PC-9 (cell line): ENCODE results near the gene ZNF555. TPM values are rescaled to one million over a fixed set of nuclear protein-coding genes. Genes with fewer than 3 reads are reported as not detected.

Experiments used
- BruUV-seq: library from RNA; stranded (reverse); fragments of 400-500 nt; replicated peaks from 2 replicates; lab custom pipeline; 2021; lab: Mats Ljungman, UMichigan
- CTCF ChIA-PET: fragments of 300-600 bp; sonication (Branson Sonifier 250); formaldehyde crosslinking; loops from one replicate; lab custom pipeline; 2022; ENCODE audit warnings: antibody characterized with exemption; lab: Charles Lee
- POLR2A ChIA-PET: fragments of 300-600 bp; sonication (Branson Sonifier 250); formaldehyde crosslinking; loops from one replicate; lab custom pipeline; 2022; ENCODE audit warnings: antibody characterized with exemption; ENCODE audit not compliant: unreplicated experiment; lab: Charles Lee
- DNase-seq, 2 experiments: peaks; one replicate each; pipeline versions ENCODE4 v3.0.0 to v3.0.0-alpha.2; 2015 to 2022; ENCODE audit warnings: mixed read lengths in 1 of 2
- H2AFZ ChIP-seq: fragments of 200-600 bp; sonication (generic); 2 replicates; pipeline ENCODE4 v1.8.1; 2017; ENCODE audit warnings: antibody characterized with exemption
- H3F3A ChIP-seq: fragments of 200-600 bp; sonication (generic); 2 replicates; pipeline ENCODE4 v1.8.1; 2017; ENCODE audit warnings: antibody characterized with exemption, mild to moderate bottlenecking, low read depth; ENCODE audit not compliant: insufficient read depth
- H3K27ac ChIP-seq: fragments of 200-600 bp; sonication (generic); 2 replicates; pipeline ENCODE4 v1.6.1; 2016; ENCODE audit warnings: mixed run types
- H3K27me3 ChIP-seq: fragments of 200-600 bp; sonication (generic); 2 replicates; pipeline ENCODE4 v1.6.1; 2016; ENCODE audit warnings: low read depth, mixed run types; ENCODE audit not compliant: insufficient read depth
- H3K36me3 ChIP-seq: fragments of 200-600 bp; sonication (generic); 2 replicates; pipeline ENCODE4 v1.6.1; 2016; ENCODE audit warnings: low read depth, mixed run types
- H3K4me1 ChIP-seq: fragments of 200-600 bp; sonication (generic); replicated peaks from 2 replicates; pipeline ENCODE4 v1.6.1; 2016; ENCODE audit warnings: mixed run types; ENCODE audit not compliant: insufficient read depth
- H3K4me2 ChIP-seq: fragments of 200-600 bp; sonication (generic); 2 replicates; pipeline ENCODE4 v1.6.1; 2017; ENCODE audit warnings: mixed run types
- H3K4me3 ChIP-seq: fragments of 200-600 bp; sonication (generic); 2 replicates; pipeline ENCODE4 v1.6.1; 2016; ENCODE audit warnings: mixed run types
- H3K79me2 ChIP-seq: fragments of 200-600 bp; sonication (generic); 2 replicates; pipeline ENCODE4 v1.6.1; 2017; ENCODE audit warnings: low read depth, mixed run types
- H3K9me2 ChIP-seq: fragments of 200-600 bp; sonication (generic); 2 replicates; pipeline ENCODE4 v1.8.1; 2017; ENCODE audit warnings: mild to moderate bottlenecking; ENCODE audit not compliant: insufficient read depth
- H3K9me3 ChIP-seq: fragments of 200-600 bp; sonication (generic); 2 replicates; pipeline ENCODE4 v1.8.1; 2016; ENCODE audit warnings: low read depth; ENCODE audit not compliant: insufficient read depth
- H4K20me1 ChIP-seq: fragments of 200-600 bp; sonication (generic); 2 replicates; pipeline ENCODE4 v1.8.1; 2017; ENCODE audit not compliant: insufficient read depth
- CTCF ChIP-seq: fragments of 200-600 bp; sonication (generic); conservative IDR thresholded peaks from 2 replicates; pipeline ENCODE4 v1.6.1; 2017; ENCODE audit warnings: mixed run types, antibody characterized with exemption, mild to moderate bottlenecking, moderate library complexity
- EZH2 ChIP-seq: fragments of 200-600 bp; sonication (generic); IDR thresholded peaks from 2 replicates; pipeline ENCODE4 v1.8.0; 2017; ENCODE audit warnings: antibody characterized with exemption, low read depth
- intact Hi-C: fragments of 100-400 bp; cut with micrococcal nuclease; formaldehyde crosslinking; loops from one replicate; pipeline ENCODE4 v1.10.0; 2022; ENCODE audit not compliant: unreplicated experiment
- total RNA-seq: library from RNA; stranded (reverse); gene quantifications from 2 replicates; pipeline ENCODE4 v1.2.3, GENCODE V29; 2021

Gene ZNF555
- total RNA-seq, 1 experiment from 2014 or later = 2.2 TPM

GRCh38 chr19:2819540-2820111 is 21.6 kb upstream of the ZNF555 start, which contains the start of gene ZNF554:
ZNF554 (plus strand) TSS chr19:2819868; CDS start chr19:2820072, 204 bp downstream.
- no peaks in the 10 kb centered on the region for H3K9me3 ChIP-seq
- no peak within 1 kb of the TSS; the same call in 1 of the 2 replicates for H3K27ac ChIP-seq
- no peaks in the 10 kb centered on the region for H3K4me1 ChIP-seq
- TF ChIP-seq EZH2 (no peak), CTCF (peak; percentile 81)
- CTCF ChIA-PET = no interaction called here
- H3K27me3 ChIP-seq = no peaks in the 10 kb centered on the region
- no peaks in the 10 kb centered on the region for H3K36me3 ChIP-seq
- no peaks in the 10 kb centered on the region for H4K20me1 ChIP-seq
- no peaks in the 10 kb centered on the region for H3K9me2 ChIP-seq
- no TSS peak for BruUV-seq
- DNase-seq = peak; percentile 77 to 89
- H3K4me2 ChIP-seq = peak within 1 kb of the TSS; percentile 87
- intact Hi-C loops = loop anchor here (1.0 kb wide), 1 partner anchor 22 kb away; the partner anchor contains the start of gene ZNF555
- peaks cover 4% of the 10 kb centered on the region; the same call in 1 of the 2 replicates for H3F3A ChIP-seq
- H3K79me2 ChIP-seq = no peaks in the 10 kb centered on the region
- H2AFZ ChIP-seq = peak within 1 kb of the TSS; percentile 87
- H3K4me3 ChIP-seq = peak within 1 kb of the TSS; percentile 75
- POLR2A ChIA-PET = no interaction called here

- TF ChIP-seq EZH2 (no peak), CTCF (no peak)
- Histone ChIP-seq H3K79me2 (no peaks in the 10 kb centered on the region), H3F3A (peaks cover 4% of the 10 kb centered on the region; the same call in 1 of the 2 replicates), H3K9me2 (no peaks in the 10 kb centered on the region), H3K27ac (no peak overlapping the region), H4K20me1 (no peaks in the 10 kb centered on the region), H2AFZ (peak overlapping the region; percentile 87), H3K9me3 (no peaks in the 10 kb centered on the region), H3K4me2 (peak overlapping the region; percentile 87), H3K4me1 (no peaks in the 10 kb centered on the region), H3K36me3 (no peaks in the 10 kb centered on the region), H3K27me3 (no peaks in the 10 kb centered on the region), H3K4me3 (peak overlapping the region; percentile 75)
- ChIA-PET POLR2A (no interaction called here), CTCF (no interaction called here)
- no TSS peak for BruUV-seq
- intact Hi-C loops = no loop called here
- peak in 1 of 2 experiments; percentile 15 for DNase-seq
These were observed 21.1 kb upstream of the ZNF555 start for GRCh38 chr19:2820112-2820702.

GRCh38 chr19:2822846-2823245 is 18.4 kb upstream of the ZNF555 start:
- Histone ChIP-seq H3K9me2 (no peaks in the 10 kb centered on the region), H2AFZ (no peak overlapping the region), H3K27me3 (no peaks in the 10 kb centered on the region), H3K4me1 (no peaks in the 10 kb centered on the region), H3K4me3 (no peak overlapping the region), H3F3A (no peaks in the 10 kb centered on the region), H4K20me1 (no peaks in the 10 kb centered on the region), H3K36me3 (no peaks in the 10 kb centered on the region), H3K79me2 (no peaks in the 10 kb centered on the region), H3K4me2 (no peak overlapping the region), H3K27ac (no peak overlapping the region), H3K9me3 (no peaks in the 10 kb centered on the region)
- ChIA-PET POLR2A (no interaction called here), CTCF (interaction anchor here (0.6 kb wide), 1 partner anchor 130 kb away, joined by 3 read pairs; no protein-coding TSS in a partner anchor)
- BruUV-seq = no TSS peak
- TF ChIP-seq EZH2 (no peak), CTCF (no peak)
- DNase-seq = no peak
- intact Hi-C loops = no loop called here
